Thymus (tissue), 11 donors: Measurements from ENCODE around the gene ZNF346. TPM values are rescaled to one million over a fixed set of nuclear protein-coding genes. Genes with fewer than 3 reads are reported as not detected.

ENCODE experiments used
- DNase-seq, 9 donors: peaks; one replicate each; pipeline ENCODE4 v3.0.0-alpha.2; 2013; ENCODE audit warnings: low spot score in 9 of 9, low read depth in 6 of 9, missing footprints in 1 of 9
- H3K27ac ChIP-seq, 2 donors: one replicate each; pipeline ENCODE4 v1.5.1; 2013; ENCODE audit warnings: control low read depth in 1 of 2, low read depth in 1 of 2, low read length in 1 of 2, mild to moderate bottlenecking in 1 of 2, moderate library complexity in 1 of 2
- H3K27me3 ChIP-seq, 2 donors: one replicate each; pipeline ENCODE4 v1.5.1; 2013; ENCODE audit warnings: low read length in 1 of 2; ENCODE audit not compliant: control insufficient read depth in 2 of 2, insufficient read depth in 1 of 2
- H3K36me3 ChIP-seq, 2 donors: one replicate each; pipeline ENCODE4 v1.5.1; 2013; ENCODE audit warnings: low read length in 1 of 2, mild to moderate bottlenecking in 1 of 2, moderate library complexity in 1 of 2; ENCODE audit not compliant: control insufficient read depth in 2 of 2, insufficient read depth in 2 of 2
- H3K4me1 ChIP-seq, 2 donors: one replicate each; pipeline ENCODE4 v1.5.1; 2013; ENCODE audit warnings: low read length in 2 of 2; ENCODE audit not compliant: control insufficient read depth in 2 of 2, insufficient read depth in 2 of 2
- H3K4me3 ChIP-seq, 2 donors: one replicate each; pipeline ENCODE4 v1.5.1; 2013; ENCODE audit warnings: low read length in 2 of 2, control low read depth in 1 of 2, mild to moderate bottlenecking in 1 of 2
- H3K9me3 ChIP-seq, 2 donors: one replicate each; pipeline ENCODE4 v1.5.1; 2013; ENCODE audit warnings: low read length in 1 of 2, mild to moderate bottlenecking in 1 of 2; ENCODE audit not compliant: control insufficient read depth in 2 of 2, insufficient read depth in 1 of 2
- WGBS: extraction: QIAGEN DNeasy Blood & Tissue Kit; methylation state at CpG from one replicate; pipeline ENCODE4 v1.1.7; 2013; 5-methylcytosine and 5-hydroxymethylcytosine counted together
- polyA plus RNA-seq: library from polyadenylated mRNA; stranded (reverse); fragments of 200-250 nt; gene quantifications from one replicate; pipeline ENCODE4 v1.2.3, GENCODE V29; 2013
- total RNA-seq: library from RNA; stranded (reverse); fragments of 120-200 nt; gene quantifications from one replicate; pipeline ENCODE4 v1.2.4, GENCODE V29; 2013
- donor health status: healthy.

The ZNF346 gene
- total and polyA plus RNA-seq, 2 donors = 8.0 to 14.5 TPM

DNA sequence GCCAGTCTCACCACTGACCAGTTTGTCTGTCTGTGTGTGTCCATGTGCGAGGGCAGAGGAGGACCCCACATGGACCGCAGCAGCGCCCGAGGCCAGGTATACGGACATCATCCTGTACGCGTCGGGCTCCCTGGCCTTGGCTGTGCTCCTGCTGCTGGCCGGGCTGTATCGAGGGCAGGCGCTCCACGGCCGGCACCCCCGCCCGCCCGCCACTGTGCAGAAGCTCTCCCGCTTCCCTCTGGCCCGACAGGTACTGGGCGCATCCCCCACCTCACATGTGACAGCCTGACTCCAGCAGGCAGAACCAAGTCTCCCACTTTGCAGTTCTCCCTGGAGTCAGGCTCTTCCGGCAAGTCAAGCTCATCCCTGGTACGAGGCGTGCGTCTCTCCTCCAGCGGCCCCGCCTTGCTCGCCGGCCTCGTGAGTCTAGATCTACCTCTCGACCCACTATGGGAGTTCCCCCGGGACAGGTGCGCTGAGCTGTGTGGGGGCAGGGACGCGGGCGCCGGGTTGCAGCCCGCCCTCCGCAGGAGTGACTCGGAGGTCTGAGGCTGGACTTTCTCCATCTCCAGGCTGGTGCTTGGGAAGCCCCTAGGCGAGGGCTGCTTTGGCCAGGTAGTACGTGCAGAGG is 70.7 kb downstream of the ZNF346 start:
- Histone ChIP-seq H3K4me1 (no peaks in the 10 kb centered on the region), H3K9me3 (no peaks in the 10 kb centered on the region), H3K27me3 (peaks cover 2 to 29% of the 10 kb centered on the region in 2 donors), H3K27ac (no peak overlapping the region), H3K4me3 (no peak overlapping the region), H3K36me3 (no peaks in the 10 kb centered on the region)
- WGBS = 97% methylated on average over 40 of the region's 40 CpGs
- no peak for DNase-seq

DNA sequence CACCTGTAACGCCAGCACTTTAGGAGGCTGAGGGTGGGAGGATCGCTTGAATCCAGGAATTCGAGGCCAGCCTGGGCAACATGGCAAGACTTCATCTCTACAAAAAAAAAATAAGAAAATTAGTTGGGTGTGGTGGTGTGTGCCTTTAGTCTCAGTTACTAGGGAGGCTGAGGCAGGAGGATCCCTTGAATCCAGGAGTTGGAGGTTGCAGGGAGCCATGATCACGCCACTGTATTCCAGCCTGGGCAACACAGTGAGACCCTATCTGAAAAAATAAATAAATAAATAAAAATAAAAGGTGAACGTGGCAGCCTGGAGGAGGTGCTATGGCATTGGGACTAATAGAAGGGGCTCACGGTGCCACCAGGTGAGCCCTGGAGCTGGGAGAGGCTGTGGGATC is 71.3 kb downstream of the ZNF346 start:
- no peaks in the 10 kb centered on the region for H3K4me1 ChIP-seq
- DNase-seq = no peak
- no peaks in the 10 kb centered on the region for H3K9me3 ChIP-seq
- H3K36me3 ChIP-seq = no peaks in the 10 kb centered on the region
- no peak overlapping the region for H3K27ac ChIP-seq
- no peak overlapping the region for H3K4me3 ChIP-seq
- 97% methylated on average over 6 of the region's 6 CpGs for WGBS
- peaks cover 0 to 23% of the 10 kb centered on the region in 2 donors for H3K27me3 ChIP-seq

DNA sequence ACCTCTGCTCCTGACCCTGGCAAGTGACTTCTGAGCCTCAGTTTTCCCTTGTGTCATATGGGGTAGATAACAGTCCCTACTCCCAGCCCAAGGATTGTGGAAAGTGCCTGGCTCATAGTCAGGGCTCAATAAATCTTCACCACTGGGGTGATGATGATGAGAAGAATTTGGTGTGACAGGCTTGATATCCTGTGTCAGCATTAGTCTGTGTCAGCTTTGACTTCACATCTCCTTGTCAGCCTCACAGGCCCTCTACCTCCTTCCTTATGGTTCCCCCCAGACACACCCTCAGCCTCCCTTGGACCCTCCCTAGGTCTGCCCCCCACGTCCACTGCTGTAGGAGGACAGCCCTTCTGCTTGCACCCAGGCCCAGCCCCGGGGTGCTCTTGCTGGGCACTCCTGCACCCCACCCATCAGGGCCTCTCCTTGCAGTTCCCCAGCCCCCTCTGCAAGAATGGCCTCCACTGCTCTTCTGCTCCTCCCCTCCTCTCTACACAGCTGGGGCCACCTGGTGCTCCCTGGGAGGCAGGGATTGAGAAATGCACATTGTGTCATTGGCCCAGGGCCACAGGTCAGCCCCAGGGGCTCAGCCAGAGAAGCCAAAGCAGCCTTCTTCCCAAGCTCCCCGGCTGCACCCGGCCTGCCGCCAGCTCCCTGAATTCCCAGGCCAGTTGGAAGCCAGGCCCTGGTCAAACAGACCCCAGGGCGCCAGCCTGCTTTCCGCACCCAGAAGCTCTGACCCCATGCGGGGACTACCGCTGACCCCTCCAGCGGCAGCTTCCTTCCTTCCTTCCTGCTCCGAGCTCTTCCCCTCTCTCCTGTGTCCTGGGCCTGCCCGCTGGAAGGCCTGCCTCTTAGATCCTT is 72.0 kb downstream of the ZNF346 start:
- WGBS = 89% methylated on average over 12 of the region's 12 CpGs

DNA sequence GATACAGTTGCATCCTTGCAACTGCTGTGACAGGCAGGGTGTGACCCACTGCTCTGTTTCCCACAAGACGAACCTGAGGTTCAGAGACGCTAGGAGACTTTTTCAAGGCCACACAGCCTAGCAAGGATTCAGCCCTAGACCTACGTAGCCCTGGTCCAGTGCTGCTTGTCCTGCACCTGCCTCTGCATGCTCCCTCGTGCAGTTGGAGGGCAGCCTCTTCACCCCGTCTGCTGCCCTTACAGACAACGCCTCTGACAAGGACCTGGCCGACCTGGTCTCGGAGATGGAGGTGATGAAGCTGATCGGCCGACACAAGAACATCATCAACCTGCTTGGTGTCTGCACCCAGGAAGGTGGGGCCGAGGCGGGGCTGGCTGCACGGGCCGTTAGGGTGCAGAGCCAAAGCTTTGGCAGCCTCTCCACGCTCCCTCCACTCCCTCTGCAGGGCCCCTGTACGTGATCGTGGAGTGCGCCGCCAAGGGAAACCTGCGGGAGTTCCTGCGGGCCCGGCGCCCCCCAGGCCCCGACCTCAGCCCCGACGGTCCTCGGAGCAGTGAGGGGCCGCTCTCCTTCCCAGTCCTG is 72.7 kb downstream of the ZNF346 start:
- Histone ChIP-seq H3K36me3 (no peaks in the 10 kb centered on the region), H3K4me1 (no peaks in the 10 kb centered on the region)

More for the DNA sequence above, 72.0 kb downstream of the ZNF346 start:
- Histone ChIP-seq H3K4me1 (no peaks in the 10 kb centered on the region), H3K36me3 (no peaks in the 10 kb centered on the region), H3K4me3 (no peak overlapping the region), H3K9me3 (no peaks in the 10 kb centered on the region), H3K27me3 (peaks cover 0 to 17% of the 10 kb centered on the region in 2 donors), H3K27ac (no peak overlapping the region)
- DNase-seq = no peak

GRCh38 chr5:177096162-177097015 is 73.9 kb downstream of the ZNF346 start:
- H3K4me1 ChIP-seq = no peaks in the 10 kb centered on the region
- no peak overlapping the region for H3K27ac ChIP-seq
- H3K9me3 ChIP-seq = no peaks in the 10 kb centered on the region
- DNase-seq = no peak
- 93% methylated on average over 29 of the region's 29 CpGs for WGBS
- H3K27me3 ChIP-seq = peaks cover 0 to 14% of the 10 kb centered on the region in 2 donors
- H3K36me3 ChIP-seq = no peaks in the 10 kb centered on the region
- no peak overlapping the region for H3K4me3 ChIP-seq

More for the DNA sequence above, 72.7 kb downstream of the ZNF346 start:
- WGBS = 94% methylated on average over 28 of the region's 28 CpGs
- DNase-seq = no peak
- no peak overlapping the region for H3K27ac ChIP-seq
- peaks cover 0 to 13% of the 10 kb centered on the region in 2 donors for H3K27me3 ChIP-seq
- H3K4me3 ChIP-seq = no peak overlapping the region
- no peaks in the 10 kb centered on the region for H3K9me3 ChIP-seq

- DNase-seq = no peak
- Histone ChIP-seq H3K4me1 (no peaks in the 10 kb centered on the region), H3K9me3 (no peaks in the 10 kb centered on the region), H3K36me3 (no peaks in the 10 kb centered on the region), H3K4me3 (no peak overlapping the region), H3K27me3 (peaks cover 0 to 14% of the 10 kb centered on the region in 2 donors), H3K27ac (no peak overlapping the region)
- WGBS = 97% methylated on average over 30 of the region's 30 CpGs
These were observed 74.8 kb downstream of the ZNF346 start for GRCh38 chr5:177097016-177097985.

- Histone ChIP-seq H3K27me3 (peaks cover 0 to 14% of the 10 kb centered on the region in 2 donors), H3K36me3 (no peaks in the 10 kb centered on the region), H3K9me3 (no peaks in the 10 kb centered on the region), H3K4me3 (no peak overlapping the region), H3K4me1 (no peaks in the 10 kb centered on the region), H3K27ac (no peak overlapping the region)
- DNase-seq = no peak
- 87% methylated on average over 6 of the region's 6 CpGs for WGBS
These were observed 75.6 kb downstream of the ZNF346 start for GRCh38 chr5:177098120-177098469.

- Histone ChIP-seq H3K27me3 (peaks cover 0 to 14% of the 10 kb centered on the region in 2 donors), H3K36me3 (no peaks in the 10 kb centered on the region), H3K9me3 (no peaks in the 10 kb centered on the region), H3K4me1 (no peaks in the 10 kb centered on the region), H3K27ac (no peak overlapping the region), H3K4me3 (no peak overlapping the region)
- WGBS = 95% methylated on average over 18 of the region's 18 CpGs
- DNase-seq = no peak
These were observed 76.1 kb downstream of the ZNF346 start for GRCh38 chr5:177098470-177099141.
